IMR-90 (cell line): ENCODE measurements around the gene ING2. TPM values are rescaled to one million over a fixed set of nuclear protein-coding genes. Genes with fewer than 3 reads are reported as not detected.

Experiments
- ATAC-seq: fragments of 200-7000 bp; cut with Tn5 transposase; 2 replicates; pipeline ENCODE4 v1.9.1; 2020; ENCODE audit warnings: low read depth, mild to moderate bottlenecking, moderate library complexity
- BruUV-seq: library from RNA; stranded (reverse); fragments of 400-500 nt; replicated peaks from 2 replicates; lab custom pipeline; 2021; lab: Mats Ljungman, UMichigan
- CTCF ChIA-PET: fragments of 300-600 bp; formaldehyde crosslinking; extraction: SDS; loops from one replicate; lab custom pipeline; 2021; ENCODE audit warnings: antibody characterized with exemption; lab: Yijun Ruan, JAX
- POLR2A ChIA-PET: fragments of 300-600 bp; sonication (Branson Sonifier 250); formaldehyde crosslinking; loops from one replicate; lab custom pipeline; 2022; ENCODE audit warnings: antibody characterized with exemption; ENCODE audit not compliant: unreplicated experiment; lab: Charles Lee
- DNase-seq: peaks from one replicate; pipeline ENCODE4 v3.0.0; 2013
- H2AFZ ChIP-seq: replicated peaks from 2 replicates; pipeline ENCODE3; 2013; ENCODE audit warnings: low read length, mild to moderate bottlenecking; ENCODE audit not compliant: poor library complexity
- H2AK5ac ChIP-seq: 2 replicates; pipeline ENCODE4 v1.6.1; 2013; ENCODE audit warnings: low read depth, low read length, inconsistent platforms
- H2AK9ac ChIP-seq: replicated peaks from 2 replicates; pipeline ENCODE3; 2013; ENCODE audit warnings: mild to moderate bottlenecking, low read depth, low read length, moderate library complexity; ENCODE audit not compliant: poor library complexity
- H2BK120ac ChIP-seq: 2 replicates; pipeline ENCODE4 v1.6.1; 2013; ENCODE audit warnings: low read depth, low read length, inconsistent platforms
- H2BK15ac ChIP-seq: 3 replicates; pipeline ENCODE4 v1.6.1; 2013; ENCODE audit warnings: low read depth, low read length, inconsistent platforms
- H2BK20ac ChIP-seq: 2 replicates; pipeline ENCODE4 v1.6.1; 2013; ENCODE audit warnings: low read depth, mild to moderate bottlenecking, inconsistent platforms, low read length, moderate library complexity
- H2BK5ac ChIP-seq: 2 replicates; pipeline ENCODE4 v1.6.1; 2013; ENCODE audit warnings: mild to moderate bottlenecking, low read depth, low read length, inconsistent platforms; ENCODE audit not compliant: poor library complexity, severe bottlenecking
- H3K14ac ChIP-seq: replicated peaks from 2 replicates; pipeline ENCODE4 v1.6.1; 2013; ENCODE audit warnings: low read depth, low read length, inconsistent platforms
- H3K18ac ChIP-seq: 2 replicates; pipeline ENCODE4 v1.6.1; 2013; ENCODE audit warnings: low read depth, low read length, control low read depth
- H3K23ac ChIP-seq: 2 replicates; pipeline ENCODE4 v1.6.1; 2013; ENCODE audit warnings: low read depth, low read length, inconsistent platforms
- H3K27ac ChIP-seq: 2 replicates; pipeline ENCODE4 v1.5.1; 2013; ENCODE audit warnings: mild to moderate bottlenecking, control low read depth, low read length; ENCODE audit not compliant: insufficient read depth
- H3K27me3 ChIP-seq: 2 replicates; pipeline ENCODE4 v1.6.1; 2013; ENCODE audit warnings: low read length; ENCODE audit not compliant: control insufficient read depth, insufficient read depth
- H3K36me3 ChIP-seq: 2 replicates; pipeline ENCODE4 v1.6.1; 2013; ENCODE audit warnings: low read length, mixed read lengths; ENCODE audit not compliant: control insufficient read depth, insufficient read depth
- H3K4ac ChIP-seq: 2 replicates; pipeline ENCODE4 v1.6.1; 2013; ENCODE audit warnings: low read depth, low read length, inconsistent platforms
- H3K4me1 ChIP-seq: 2 replicates; pipeline ENCODE4 v1.6.1; 2013; ENCODE audit warnings: low read length, mixed read lengths; ENCODE audit not compliant: control insufficient read depth, insufficient read depth
- H3K4me2 ChIP-seq: 2 replicates; pipeline ENCODE4 v1.6.1; 2013; ENCODE audit warnings: low read depth, mild to moderate bottlenecking, control low read depth, low read length, moderate library complexity
- H3K4me3 ChIP-seq: 2 replicates; pipeline ENCODE4 v1.5.1; 2013; ENCODE audit warnings: low read depth, mild to moderate bottlenecking, control low read depth, low read length, moderate library complexity; ENCODE audit not compliant: insufficient read depth
- H3K56ac ChIP-seq: 2 replicates; pipeline ENCODE4 v1.6.1; 2013; ENCODE audit warnings: low read length, inconsistent platforms; ENCODE audit not compliant: insufficient read depth; ENCODE audit errors: extremely low read depth
- H3K79me1 ChIP-seq, 2 experiments: 2 replicates each; pipeline ENCODE4 v1.6.1; 2013; ENCODE audit warnings: low read length in 2 of 2, inconsistent platforms in 1 of 2, low read depth in 1 of 2
- H3K9ac ChIP-seq: 2 replicates; pipeline ENCODE4 v1.6.1; 2013; ENCODE audit warnings: low read depth, low read length, control low read depth
- H3K9me1 ChIP-seq: 2 replicates; pipeline ENCODE4 v1.6.1; 2013; ENCODE audit warnings: low read length, inconsistent platforms; ENCODE audit not compliant: insufficient read depth
- H3K9me3 ChIP-seq: 2 replicates; pipeline ENCODE4 v1.6.1; 2013; ENCODE audit warnings: low read length; ENCODE audit not compliant: control insufficient read depth, insufficient read depth
- H4K20me1 ChIP-seq: 2 replicates; pipeline ENCODE4 v1.6.1; 2013; ENCODE audit warnings: low read length, inconsistent platforms; ENCODE audit not compliant: insufficient read depth
- H4K5ac ChIP-seq: 2 replicates; pipeline ENCODE4 v1.6.1; 2013; ENCODE audit warnings: mild to moderate bottlenecking, low read depth, low read length, control low read depth
- H4K8ac ChIP-seq, 2 experiments: 2 replicates each; pipeline ENCODE4 v1.6.1; 2013; ENCODE audit warnings: low read depth in 2 of 2, low read length in 2 of 2, control low read depth in 1 of 2, inconsistent platforms in 1 of 2
- H4K91ac ChIP-seq: 2 replicates; pipeline ENCODE4 v1.6.1; 2013; ENCODE audit warnings: low read depth, low read length, inconsistent platforms; ENCODE audit not compliant: insufficient read depth
- MAFK ChIP-seq: IDR thresholded peaks from 2 replicates; pipeline ENCODE4 v1.6.1; 2012; ENCODE audit warnings: low read depth, low read length, improper control_type of control experiment
- NFE2L2 ChIP-seq: fragments of 150-350 bp; IDR thresholded peaks from 2 replicates; pipeline ENCODE4 v1.6.1; 2016; ENCODE audit warnings: low read depth, mild to moderate bottlenecking, low read length
- RCOR1 ChIP-seq: IDR thresholded peaks from 2 replicates; pipeline ENCODE4 v1.6.1; 2012; ENCODE audit warnings: mild to moderate bottlenecking, low read length, improper control_type of control experiment; ENCODE audit not compliant: insufficient replicate concordance
- SMC3 ChIP-seq: fragments of 150-350 bp; IDR thresholded peaks from 2 replicates; pipeline ENCODE4 v1.6.1; 2016; ENCODE audit warnings: low read depth, mild to moderate bottlenecking, antibody characterized with exemption, low read length, moderate library complexity
- WGBS, 2 experiments: methylation state at CpG; one replicate each; pipeline versions ENCODE4 v1.1.5 to v1.1.7; 2013; ENCODE audit warnings: missing lambda C conversion rate in 2 of 2; ENCODE audit not compliant: insufficient read length in 1 of 2; ENCODE audit errors: extremely low coverage in 2 of 2; 5-methylcytosine and 5-hydroxymethylcytosine counted together
- dilution Hi-C: fragments of 300-500 bp; cut with HindIII; formaldehyde crosslinking; loops from one replicate; pipeline ENCODE4 v1.14.3; 2018; ENCODE audit warnings: low sequenced_read_pairs; ENCODE audit not compliant: unreplicated experiment
- in situ Hi-C: fragments of 300-500 bp; cut with MboI; formaldehyde crosslinking; loops from 3 replicates; pipeline ENCODE4 v1.14.3; 2019; ENCODE audit warnings: low sequenced_read_pairs, inconsistent platforms, mixed read lengths
- intact Hi-C: fragments of 100-400 bp; cut with micrococcal nuclease; formaldehyde crosslinking; loops from 2 replicates; pipeline ENCODE4 v1.10.0; 2022
- polyA plus RNA-seq, 3 experiments: library from polyadenylated mRNA; depleted of rRNA; stranded (reverse); fragments of >200 nt; gene quantifications; 2 replicates each; pipeline ENCODE4 v1.2.3, GENCODE V29; 2012; ENCODE audit warnings: low replicate concordance in 1 of 3
- total RNA-seq: library from RNA; depleted of rRNA; stranded (reverse); fragments of >200 nt; gene quantifications from 2 replicates; pipeline ENCODE4 v1.2.3, GENCODE V29; 2012

ING2 gene
- total and polyA plus RNA-seq, 2 of the 4 experiments (the other 2 are of a cell fraction), result 2.5 to 9.5 TPM

GRCh38 chr4:183455431-183456195, 49.2 kb upstream of the ING2 start (continued):
- no peak for TF ChIP-seq SMC3

- Histone ChIP-seq H3K9me1 (no peaks in the 10 kb centered on the region; the same call in 1 of the 2 replicates), H3K56ac (no peak overlapping the region), H3K27ac (no peak overlapping the region), H3K14ac (no peak overlapping the region), H3K9me3 (no peaks in the 10 kb centered on the region), H3K4me3 (no peak overlapping the region), H4K5ac (no peak overlapping the region), H3K9ac (no peak overlapping the region), H2BK120ac (no peak overlapping the region), H2AK5ac (no peak overlapping the region), H3K23ac (no peak overlapping the region), H3K4ac (0 out of 2 replicates have a peak overlapping the region, but pooled peaks have one; percentile 5), H3K4me1 (no peaks in the 10 kb centered on the region), H2AK9ac (no peak overlapping the region), H3K18ac (no peak overlapping the region), H4K8ac (no peak overlapping the region), H3K4me2 (no peak overlapping the region), H2BK5ac (no peak overlapping the region), H3K36me3 (peaks cover 6% of the 10 kb centered on the region), H2BK20ac (no peak overlapping the region), H2BK15ac (no peak overlapping the region), H3K27me3 (no peaks in the 10 kb centered on the region), H4K91ac (no peak overlapping the region), H3K79me1 (no peaks in the 10 kb centered on the region), H2AFZ (no peak overlapping the region), H4K20me1 (no peaks in the 10 kb centered on the region)
- TF ChIP-seq MAFK, result peak; percentile 51
- TF ChIP-seq RCOR1, result no peak
- no peak for TF ChIP-seq NFE2L2
- CTCF ChIA-PET, result no interaction called here
- dilution Hi-C loops (no loop called here), intact Hi-C loops (no loop called here), in situ Hi-C loops (no loop called here)
- DNase-seq (no peak), ATAC-seq (no peak)
- POLR2A ChIA-PET, result no interaction called here
- no TSS peak for BruUV-seq
- no CpG with 5 or more reads among the region's 5 CpGs for WGBS, 2 experiments
Observed at GRCh38 chr4:183458005-183458404, 46.9 kb upstream of the ING2 start.
